Activated T-cell treated with anti-CD3 and anti-CD28 coated beads, Interleukin-2, amount 50 U/mL, for 24 hours (primary cell): Measurements from ENCODE around the gene SYF2.

ENCODE experiments used
- DNase-seq: peaks from one replicate; pipeline ENCODE4 v3.0.0-alpha.2; 2020
- H3K27ac Mint-ChIP-seq: 2 replicates; pipeline ENCODE4 v1.8.0; 2020; ENCODE audit warnings: mild to moderate bottlenecking, mixed read lengths
- H3K27me3 Mint-ChIP-seq: 2 replicates; pipeline ENCODE4 v1.8.0; 2020; ENCODE audit warnings: mixed read lengths
- H3K36me3 Mint-ChIP-seq: 2 replicates; pipeline ENCODE4 v1.8.0; 2020; ENCODE audit warnings: low read depth, mixed read lengths
- H3K4me1 Mint-ChIP-seq: 2 replicates; pipeline ENCODE4 v1.8.0; 2020; ENCODE audit warnings: low read depth, mixed read lengths
- H3K4me3 Mint-ChIP-seq: 2 replicates; pipeline ENCODE4 v1.8.0; 2020; ENCODE audit warnings: mild to moderate bottlenecking, moderate library complexity, mixed read lengths
- H3K9me3 Mint-ChIP-seq: 2 replicates; pipeline ENCODE4 v1.8.0; 2020; ENCODE audit warnings: mixed read lengths

The SYF2 gene

DNA sequence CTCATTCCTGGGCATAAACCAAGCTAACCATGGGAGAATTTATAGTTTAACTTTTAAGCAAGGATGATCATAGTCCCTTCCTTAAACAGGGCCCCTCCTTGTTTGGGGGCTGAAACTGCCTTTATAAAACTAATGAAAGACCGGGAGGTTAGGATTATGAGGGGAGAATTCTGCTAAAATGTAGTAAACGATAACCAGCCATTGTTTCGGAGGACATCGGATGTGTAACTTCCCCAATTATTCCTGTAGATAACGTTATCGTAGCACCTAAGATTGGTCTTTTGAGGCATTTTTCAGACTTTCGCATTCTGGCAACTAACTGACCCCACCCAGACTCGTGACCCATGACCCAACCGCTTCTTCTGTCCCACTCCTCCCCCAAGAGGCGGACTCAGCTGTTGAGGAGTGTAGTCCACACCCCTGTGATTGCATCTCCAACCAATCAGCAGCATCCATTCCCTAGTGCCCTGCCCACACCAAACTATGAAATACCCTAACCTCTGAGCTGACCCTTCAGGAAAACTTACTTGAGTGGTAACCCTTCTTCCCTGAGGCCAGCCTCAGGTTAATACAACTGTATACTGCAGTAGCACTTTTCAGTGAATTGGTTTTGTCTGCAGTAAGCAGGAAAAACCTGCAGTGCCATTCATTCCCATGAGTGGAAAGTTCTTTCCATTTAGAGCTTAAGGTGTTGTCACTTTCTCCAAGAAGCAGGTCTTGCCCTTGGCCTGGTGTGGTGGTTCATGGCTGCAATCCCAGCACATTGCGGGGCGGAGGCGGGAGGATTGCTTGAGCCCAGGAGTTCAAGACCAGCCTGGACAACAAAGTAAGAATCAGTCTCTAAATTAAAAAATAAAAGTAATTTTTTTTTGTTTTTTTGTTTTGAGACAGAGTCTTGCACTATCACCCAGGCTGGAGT is 823 bp upstream of the SYF2 start:
- Mint-ChIP-seq H3K4me3 (no peak overlapping the region), H3K27me3 (no peaks in the 10 kb centered on the region), H3K9me3 (no peaks in the 10 kb centered on the region), H3K27ac (no peak overlapping the region), H3K4me1 (peaks cover 35% of the 10 kb centered on the region), H3K36me3 (peaks cover 34% of the 10 kb centered on the region)
- peak; percentile 61 for DNase-seq

DNA sequence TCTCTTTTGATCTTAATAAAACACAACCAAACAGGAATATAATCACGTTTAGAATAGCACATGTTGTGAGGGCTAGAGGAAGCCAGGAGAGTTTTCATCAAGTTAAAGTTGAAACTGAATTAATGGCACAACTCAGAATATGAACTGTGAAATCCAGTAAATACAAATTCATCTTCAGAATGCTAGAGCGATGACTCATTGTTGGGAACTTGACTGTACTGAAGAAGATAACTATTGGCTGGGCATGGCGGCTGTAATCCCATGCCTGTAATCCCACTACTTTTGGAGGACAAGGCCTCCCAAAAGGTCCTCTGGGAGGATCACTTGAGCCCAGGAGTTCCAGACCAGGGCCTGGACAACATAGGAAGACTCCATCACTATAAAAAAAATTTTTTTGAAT is 8.8 kb downstream of the SYF2 start:
- no peak for DNase-seq
- Mint-ChIP-seq H3K9me3 (no peaks in the 10 kb centered on the region), H3K4me3 (no peak overlapping the region), H3K27me3 (no peaks in the 10 kb centered on the region), H3K27ac (peak overlapping the region; percentile 0), H3K36me3 (peaks cover 77% of the 10 kb centered on the region), H3K4me1 (peaks cover 9% of the 10 kb centered on the region)

GRCh38 chr1:25222606-25223005 is 9.7 kb downstream of the SYF2 start:
- no peak for DNase-seq
- no peak overlapping the region for H3K27ac Mint-ChIP-seq
- no peak overlapping the region for H3K4me3 Mint-ChIP-seq
- no peaks in the 10 kb centered on the region for H3K9me3 Mint-ChIP-seq
- H3K4me1 Mint-ChIP-seq = peaks cover 5% of the 10 kb centered on the region
- no peaks in the 10 kb centered on the region for H3K27me3 Mint-ChIP-seq
- H3K36me3 Mint-ChIP-seq = peaks cover 69% of the 10 kb centered on the region

GRCh38 chr1:25220666-25221065 is 11.6 kb downstream of the SYF2 start:
- Mint-ChIP-seq H3K9me3 (no peaks in the 10 kb centered on the region), H3K4me3 (no peak overlapping the region), H3K27me3 (no peaks in the 10 kb centered on the region), H3K4me1 (peaks cover 5% of the 10 kb centered on the region), H3K36me3 (peaks cover 52% of the 10 kb centered on the region), H3K27ac (no peak overlapping the region)
- no peak for DNase-seq

DNA sequence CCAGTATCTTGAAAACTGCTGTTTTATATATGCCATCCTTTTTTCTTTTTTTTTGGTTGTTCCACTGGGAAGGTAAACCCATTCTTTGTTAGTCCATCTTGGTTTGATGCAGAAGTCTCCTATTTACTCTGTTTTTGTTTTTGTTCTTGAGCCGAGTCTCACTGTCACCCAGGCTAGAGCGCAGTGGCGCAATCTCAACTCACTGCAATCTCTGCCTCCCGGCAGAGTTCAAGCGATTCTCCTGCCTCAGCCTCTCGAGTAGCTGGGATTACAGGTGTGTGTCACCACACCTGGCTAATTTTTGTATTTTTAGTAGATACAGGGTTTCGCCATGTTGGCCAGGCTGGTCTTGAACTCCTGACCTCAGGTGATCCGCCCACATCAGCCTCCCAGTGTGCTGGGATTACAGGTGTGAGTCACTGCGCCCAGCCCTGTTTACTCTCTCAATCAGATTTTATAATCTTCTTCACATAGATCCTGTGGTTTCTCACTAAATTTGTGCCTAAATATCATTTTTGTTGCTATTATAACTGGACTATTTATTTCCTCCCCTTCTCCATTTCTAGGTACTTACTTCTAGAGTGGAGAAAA is 12.5 kb downstream of the SYF2 start:
- Mint-ChIP-seq H3K36me3 (peaks cover 46% of the 10 kb centered on the region), H3K27ac (peak overlapping the region; percentile 62), H3K4me1 (peaks cover 5% of the 10 kb centered on the region), H3K27me3 (no peaks in the 10 kb centered on the region), H3K4me3 (no peak overlapping the region), H3K9me3 (no peaks in the 10 kb centered on the region)
- peak; percentile 13 for DNase-seq

GRCh38 chr1:25217598-25218232 is 14.6 kb downstream of the SYF2 start:
- no peak for DNase-seq
- no peaks in the 10 kb centered on the region for H3K27me3 Mint-ChIP-seq
- no peak overlapping the region for H3K4me3 Mint-ChIP-seq
- H3K4me1 Mint-ChIP-seq = peaks cover 2% of the 10 kb centered on the region
- peaks cover 31% of the 10 kb centered on the region for H3K36me3 Mint-ChIP-seq
- no peak overlapping the region for H3K27ac Mint-ChIP-seq
- H3K9me3 Mint-ChIP-seq = no peaks in the 10 kb centered on the region

- peaks cover 24% of the 10 kb centered on the region for H3K36me3 Mint-ChIP-seq
- DNase-seq = no peak
- peak overlapping the region; percentile 51 for H3K27ac Mint-ChIP-seq
- no peak overlapping the region for H3K4me3 Mint-ChIP-seq
- no peaks in the 10 kb centered on the region for H3K27me3 Mint-ChIP-seq
- peaks cover 2% of the 10 kb centered on the region for H3K4me1 Mint-ChIP-seq
- H3K9me3 Mint-ChIP-seq = no peaks in the 10 kb centered on the region
Observed at GRCh38 chr1:25217015-25217414, 15.3 kb downstream of the SYF2 start.

DNA sequence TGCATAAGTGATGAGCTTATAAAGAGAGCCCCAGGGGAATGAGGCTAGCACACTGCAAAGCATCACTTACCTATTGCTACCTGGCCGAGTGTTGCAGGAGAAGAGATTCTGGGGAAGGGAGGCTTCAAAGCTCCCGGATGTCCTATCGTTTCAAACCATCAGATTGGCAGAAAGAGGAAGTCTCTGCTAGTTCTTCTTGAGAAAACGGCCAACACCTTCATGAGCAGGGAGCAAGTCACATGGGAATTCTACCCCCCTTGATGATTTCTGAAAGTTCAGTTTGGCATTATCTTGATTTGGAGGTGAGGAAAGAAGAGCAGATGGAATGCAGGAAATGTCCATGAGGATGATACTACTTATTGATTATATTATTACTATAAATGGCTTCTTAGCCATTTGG is 16.2 kb downstream of the SYF2 start:
- DNase-seq = no peak
- peaks cover 2% of the 10 kb centered on the region for H3K4me1 Mint-ChIP-seq
- H3K36me3 Mint-ChIP-seq = peaks cover 15% of the 10 kb centered on the region
- H3K9me3 Mint-ChIP-seq = no peaks in the 10 kb centered on the region
- H3K4me3 Mint-ChIP-seq = no peak overlapping the region
- H3K27ac Mint-ChIP-seq = no peak overlapping the region
- H3K27me3 Mint-ChIP-seq = peaks cover 3% of the 10 kb centered on the region

- peaks cover 7% of the 10 kb centered on the region for H3K27me3 Mint-ChIP-seq
- H3K27ac Mint-ChIP-seq = no peak overlapping the region
- H3K4me3 Mint-ChIP-seq = no peak overlapping the region
- no peaks in the 10 kb centered on the region for H3K9me3 Mint-ChIP-seq
- no peaks in the 10 kb centered on the region for H3K36me3 Mint-ChIP-seq
- no peak for DNase-seq
- H3K4me1 Mint-ChIP-seq = peaks cover 2% of the 10 kb centered on the region
Observed at GRCh38 chr1:25212725-25213124, 19.6 kb downstream of the SYF2 start.

- no peaks in the 10 kb centered on the region for H3K4me1 Mint-ChIP-seq
Observed at GRCh38 chr1:25210728-25211127, 21.6 kb downstream of the SYF2 start.

GRCh38 chr1:25209516-25209915 is 22.8 kb downstream of the SYF2 start:
- Mint-ChIP-seq H3K4me3 (no peak overlapping the region), H3K36me3 (no peaks in the 10 kb centered on the region), H3K27ac (no peak overlapping the region), H3K4me1 (no peaks in the 10 kb centered on the region), H3K9me3 (no peaks in the 10 kb centered on the region), H3K27me3 (peaks cover 7% of the 10 kb centered on the region)
- DNase-seq = no peak

More at GRCh38 chr1:25210728-25211127, 21.6 kb downstream of the SYF2 start:
- Mint-ChIP-seq H3K4me3 (no peak overlapping the region), H3K27ac (no peak overlapping the region), H3K36me3 (no peaks in the 10 kb centered on the region), H3K27me3 (peaks cover 7% of the 10 kb centered on the region), H3K9me3 (no peaks in the 10 kb centered on the region)
- no peak for DNase-seq

- Mint-ChIP-seq H3K4me1 (no peaks in the 10 kb centered on the region), H3K27ac (no peak overlapping the region), H3K27me3 (peaks cover 7% of the 10 kb centered on the region), H3K9me3 (no peaks in the 10 kb centered on the region), H3K4me3 (no peak overlapping the region), H3K36me3 (no peaks in the 10 kb centered on the region)
- DNase-seq = no peak
Observed at GRCh38 chr1:25208561-25209222, 23.6 kb downstream of the SYF2 start.

- no peaks in the 10 kb centered on the region for H3K4me1 Mint-ChIP-seq
- DNase-seq = no peak
- H3K36me3 Mint-ChIP-seq = no peaks in the 10 kb centered on the region
- peaks cover 7% of the 10 kb centered on the region for H3K27me3 Mint-ChIP-seq
- no peak overlapping the region for H3K4me3 Mint-ChIP-seq
- no peaks in the 10 kb centered on the region for H3K9me3 Mint-ChIP-seq
- H3K27ac Mint-ChIP-seq = no peak overlapping the region
Observed at GRCh38 chr1:25208092-25208491, 24.2 kb downstream of the SYF2 start.

DNA sequence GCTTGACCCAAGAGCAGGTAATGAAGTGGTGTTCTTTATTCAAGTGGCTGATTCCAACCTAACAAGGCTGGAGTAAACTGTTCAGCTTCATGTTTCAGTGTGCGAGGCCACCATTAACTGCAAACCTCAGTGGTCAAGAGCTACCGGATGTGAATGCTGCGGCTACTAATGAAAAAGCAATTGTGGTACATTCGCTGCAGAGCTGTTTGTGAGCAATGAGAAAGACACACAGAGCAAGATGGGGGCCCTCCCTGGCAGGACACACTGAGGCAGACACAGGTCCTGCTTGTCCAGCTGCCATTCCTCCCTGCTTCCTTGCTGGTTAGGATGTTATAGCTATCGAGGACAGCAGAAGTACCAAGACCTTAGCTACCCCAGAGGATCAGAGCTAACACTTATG is 26.1 kb downstream of the SYF2 start:
- Mint-ChIP-seq H3K27ac (no peak overlapping the region), H3K9me3 (no peaks in the 10 kb centered on the region), H3K4me1 (no peaks in the 10 kb centered on the region), H3K4me3 (no peak overlapping the region), H3K27me3 (peaks cover 4% of the 10 kb centered on the region), H3K36me3 (no peaks in the 10 kb centered on the region)
- no peak for DNase-seq
